IPS-18c (cell line): ENCODE results near the gene PTGDR2.

Source experiments
- H3K4me3 ChIP-seq: 2 replicates; pipeline ENCODE4 v1.7.0; 2013; ENCODE audit warnings: low read depth, mild to moderate bottlenecking, low read length, moderate library complexity; ENCODE audit not compliant: insufficient read depth
- H3K9me3 ChIP-seq: one replicate; pipeline ENCODE4 v1.6.1; 2013; ENCODE audit warnings: mild to moderate bottlenecking, low read length, moderate library complexity; ENCODE audit not compliant: control insufficient read depth, insufficient read depth

The PTGDR2 gene

DNA sequence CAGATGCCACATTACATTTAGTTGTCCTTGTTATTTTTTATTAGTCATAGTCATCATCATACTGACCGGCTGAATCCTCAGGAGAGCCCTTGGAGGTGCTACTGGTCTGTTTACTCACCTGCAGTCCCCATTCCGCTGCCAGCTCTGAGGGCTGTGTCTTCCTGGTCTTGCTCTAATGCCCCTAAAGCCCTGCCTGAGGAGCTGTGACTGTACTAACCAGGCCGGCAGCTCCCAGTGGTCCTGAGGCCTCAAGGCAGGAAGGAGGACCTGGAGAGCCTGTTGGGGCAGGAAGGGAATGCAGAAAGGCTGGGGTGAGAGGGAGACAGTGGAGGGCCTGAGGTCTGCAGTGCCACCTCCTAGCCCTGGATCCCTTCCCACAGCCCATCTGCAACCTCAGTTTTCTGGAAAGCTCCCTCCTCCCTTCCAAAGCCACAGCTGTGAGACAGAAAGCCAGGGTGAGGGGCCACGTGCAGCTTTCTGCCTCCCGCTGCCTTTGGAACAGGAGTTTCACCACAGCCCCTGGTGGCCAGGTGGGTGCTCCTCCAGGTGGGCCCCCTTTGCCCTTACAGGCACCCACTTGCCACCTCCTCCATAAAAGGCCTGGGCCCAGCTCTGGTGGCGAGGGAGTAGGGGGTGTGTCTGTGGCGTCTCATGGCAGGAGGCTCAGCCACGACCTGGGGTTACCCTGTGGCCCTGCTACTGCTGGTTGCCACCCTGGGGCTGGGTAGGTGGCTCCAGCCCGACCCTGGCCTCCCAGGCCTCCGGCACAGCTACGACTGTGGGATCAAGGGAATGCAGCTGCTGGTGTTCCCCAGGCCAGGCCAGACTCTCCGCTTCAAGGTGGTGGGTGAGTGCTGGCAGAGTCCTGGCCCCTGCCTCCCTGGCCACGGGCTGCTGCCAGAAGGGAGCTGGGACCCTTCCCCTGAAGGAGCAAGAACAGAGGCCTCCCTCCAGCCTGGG, 11.4 kb upstream of the PTGDR2 start, which contains the start of gene ZP1:
ZP1 (plus strand) TSS at position 632 of the 960 bp plus-strand sequence; CDS start at position 652, 20 bp downstream.
- H3K9me3 ChIP-seq: no peaks in the 10 kb centered on the region

GRCh38 chr11:60864856-60865513, 9.2 kb upstream of the PTGDR2 start:
- no peak overlapping the region for H3K4me3 ChIP-seq
- no peaks in the 10 kb centered on the region for H3K9me3 ChIP-seq

More for the DNA sequence above, 11.4 kb upstream of the PTGDR2 start, which contains the start of gene ZP1:
- H3K4me3 ChIP-seq: no peak within 1 kb of the TSS

DNA sequence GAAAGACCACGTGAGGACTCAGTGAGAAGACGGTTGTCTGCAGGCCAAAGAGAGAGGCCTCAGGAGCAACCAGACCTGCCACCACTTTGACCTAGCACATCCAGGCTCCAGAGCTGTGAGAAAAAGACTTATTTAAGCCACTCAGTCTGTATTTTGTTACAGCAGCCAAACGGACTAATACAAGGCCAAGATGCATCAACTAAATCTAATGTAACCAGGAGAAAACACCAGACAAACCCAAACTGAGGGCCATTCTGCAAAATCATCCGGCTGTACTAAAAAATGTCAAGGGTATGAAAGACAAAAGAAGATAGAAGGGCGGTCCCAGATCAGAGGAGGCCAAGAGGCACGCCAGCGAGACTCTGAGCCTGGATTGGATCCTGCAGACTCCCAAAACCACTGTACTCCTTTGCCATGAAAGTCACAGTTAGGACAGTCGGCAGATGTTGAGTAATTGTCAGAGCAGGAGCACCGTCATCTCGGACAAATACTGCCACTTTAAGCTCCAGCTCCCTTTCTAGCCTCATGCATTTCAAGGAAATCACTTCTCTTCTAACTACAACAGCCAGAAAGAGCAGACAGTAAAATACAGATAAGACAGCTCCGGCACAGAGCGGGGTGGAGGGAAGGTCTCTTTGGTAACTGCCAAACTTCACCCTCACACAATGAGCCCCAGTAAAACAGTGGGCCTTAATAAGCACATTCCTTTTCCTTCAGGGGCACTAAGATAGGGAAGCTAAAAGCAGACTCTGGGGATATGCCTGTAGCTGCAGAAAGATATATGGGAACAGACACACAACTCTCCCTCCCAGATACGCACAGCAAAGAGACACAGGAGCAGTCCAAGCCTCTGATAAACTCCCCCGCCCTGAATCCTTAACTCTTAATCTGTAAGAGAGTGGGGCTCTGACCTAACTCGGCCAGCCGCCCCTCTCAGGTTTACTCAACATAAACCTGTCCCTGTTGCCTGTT, 8.1 kb upstream of the PTGDR2 start:
- H3K4me3 ChIP-seq: no peak overlapping the region
- no peaks in the 10 kb centered on the region for H3K9me3 ChIP-seq

GRCh38 chr11:60862171-60862570, 6.4 kb upstream of the PTGDR2 start:
- H3K4me3 ChIP-seq: no peak overlapping the region
- no peaks in the 10 kb centered on the region for H3K9me3 ChIP-seq

DNA sequence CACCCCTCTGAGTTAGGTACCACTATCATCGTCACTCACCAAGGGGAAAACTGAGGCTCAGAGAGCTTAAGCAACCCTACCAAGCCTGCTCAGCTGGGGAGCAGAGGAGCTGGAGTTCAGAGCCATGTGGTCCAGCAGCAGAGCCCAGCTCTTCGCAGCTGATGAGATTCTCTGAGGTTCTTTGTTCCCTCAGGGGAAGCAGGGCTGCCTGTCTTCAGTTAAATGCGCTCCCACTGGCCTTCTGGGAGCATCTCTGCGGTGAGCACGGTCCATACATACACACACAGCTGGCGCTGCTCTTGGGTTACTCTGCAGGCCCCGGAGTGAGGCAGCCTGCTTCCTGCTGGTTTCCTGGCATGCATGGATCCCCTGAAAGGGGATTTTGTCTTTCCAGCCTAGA, 5.2 kb upstream of the PTGDR2 start:
- H3K9me3 ChIP-seq: no peaks in the 10 kb centered on the region
- no peak overlapping the region for H3K4me3 ChIP-seq

GRCh38 chr11:60859616-60860250, 4.0 kb upstream of the PTGDR2 start:
- Histone ChIP-seq H3K9me3 (no peaks in the 10 kb centered on the region), H3K4me3 (no peak overlapping the region)

GRCh38 chr11:60858731-60859464, 3.1 kb upstream of the PTGDR2 start:
- Histone ChIP-seq H3K4me3 (no peak overlapping the region), H3K9me3 (no peaks in the 10 kb centered on the region)

DNA sequence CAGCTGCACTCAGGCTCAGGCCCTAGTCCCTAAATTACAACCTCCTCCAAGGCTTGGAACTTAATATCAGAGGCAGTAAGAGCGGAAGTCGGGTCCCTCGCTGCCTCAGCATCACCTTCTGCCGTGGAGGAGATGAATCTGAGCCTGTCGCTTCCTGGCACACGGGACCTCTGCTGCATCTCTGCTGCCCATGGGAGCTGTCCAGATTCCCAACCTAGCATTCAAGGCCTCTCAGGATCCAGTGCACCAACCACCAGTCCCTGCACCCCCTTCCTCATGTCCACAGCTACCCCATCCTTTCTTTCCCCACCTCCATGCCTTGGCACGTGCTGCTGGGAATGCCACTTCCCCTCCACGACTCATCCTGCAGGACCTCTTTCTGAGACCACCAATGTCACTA, 2.5 kb upstream of the PTGDR2 start:
- Histone ChIP-seq H3K9me3 (no peaks in the 10 kb centered on the region), H3K4me3 (no peak overlapping the region)

GRCh38 chr11:60857378-60858232, 1.9 kb upstream of the PTGDR2 start:
- Histone ChIP-seq H3K4me3 (no peak overlapping the region), H3K9me3 (peaks cover 1% of the 10 kb centered on the region)

DNA sequence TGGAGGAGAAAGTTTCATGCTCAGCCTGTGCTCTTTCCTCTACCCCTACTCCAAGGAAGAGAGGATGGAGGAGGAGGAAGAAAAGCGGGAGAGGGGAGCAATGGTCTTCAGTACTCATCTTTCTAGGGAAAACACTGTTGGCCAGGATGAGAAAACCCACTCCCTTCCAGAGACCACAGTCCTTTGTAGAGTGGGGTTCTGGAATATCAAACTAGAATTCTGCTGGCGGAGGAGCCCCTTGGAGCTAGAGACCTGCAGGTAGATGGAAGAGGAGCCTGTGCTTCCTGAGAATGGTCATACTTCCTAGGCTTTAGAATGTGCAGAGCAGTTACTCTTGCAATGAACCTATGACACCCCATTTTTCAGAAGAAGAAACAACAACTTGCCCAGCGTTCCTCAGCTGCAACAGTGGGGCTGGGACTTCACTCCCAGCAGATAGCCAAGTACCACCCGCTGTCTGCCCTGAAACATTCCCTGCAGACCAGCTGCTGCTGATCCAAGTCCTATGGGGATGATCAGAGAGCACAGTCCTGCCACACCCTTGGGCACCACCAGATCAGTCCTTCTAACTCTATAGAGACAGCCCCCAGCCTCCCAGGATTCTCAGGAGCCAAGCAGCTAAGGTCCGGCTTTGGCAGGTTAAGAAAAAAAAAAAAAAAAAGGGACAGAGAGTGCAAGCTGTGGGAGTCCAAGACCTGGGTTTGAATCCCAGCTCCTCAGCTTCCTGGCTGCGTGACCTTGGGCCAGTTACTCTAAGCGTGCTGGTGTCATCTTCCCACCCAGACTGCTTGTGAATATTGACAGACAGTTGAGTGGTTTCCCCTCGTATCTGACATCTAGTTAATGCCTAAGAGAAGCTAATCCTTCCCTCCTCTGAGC, 664 bp downstream of the PTGDR2 start:
- Histone ChIP-seq H3K4me3 (no peak overlapping the region), H3K9me3 (peaks cover 3% of the 10 kb centered on the region)

- no peak overlapping the region for H3K4me3 ChIP-seq
These were observed 1.5 kb downstream of the PTGDR2 start for GRCh38 chr11:60854140-60854846.

DNA sequence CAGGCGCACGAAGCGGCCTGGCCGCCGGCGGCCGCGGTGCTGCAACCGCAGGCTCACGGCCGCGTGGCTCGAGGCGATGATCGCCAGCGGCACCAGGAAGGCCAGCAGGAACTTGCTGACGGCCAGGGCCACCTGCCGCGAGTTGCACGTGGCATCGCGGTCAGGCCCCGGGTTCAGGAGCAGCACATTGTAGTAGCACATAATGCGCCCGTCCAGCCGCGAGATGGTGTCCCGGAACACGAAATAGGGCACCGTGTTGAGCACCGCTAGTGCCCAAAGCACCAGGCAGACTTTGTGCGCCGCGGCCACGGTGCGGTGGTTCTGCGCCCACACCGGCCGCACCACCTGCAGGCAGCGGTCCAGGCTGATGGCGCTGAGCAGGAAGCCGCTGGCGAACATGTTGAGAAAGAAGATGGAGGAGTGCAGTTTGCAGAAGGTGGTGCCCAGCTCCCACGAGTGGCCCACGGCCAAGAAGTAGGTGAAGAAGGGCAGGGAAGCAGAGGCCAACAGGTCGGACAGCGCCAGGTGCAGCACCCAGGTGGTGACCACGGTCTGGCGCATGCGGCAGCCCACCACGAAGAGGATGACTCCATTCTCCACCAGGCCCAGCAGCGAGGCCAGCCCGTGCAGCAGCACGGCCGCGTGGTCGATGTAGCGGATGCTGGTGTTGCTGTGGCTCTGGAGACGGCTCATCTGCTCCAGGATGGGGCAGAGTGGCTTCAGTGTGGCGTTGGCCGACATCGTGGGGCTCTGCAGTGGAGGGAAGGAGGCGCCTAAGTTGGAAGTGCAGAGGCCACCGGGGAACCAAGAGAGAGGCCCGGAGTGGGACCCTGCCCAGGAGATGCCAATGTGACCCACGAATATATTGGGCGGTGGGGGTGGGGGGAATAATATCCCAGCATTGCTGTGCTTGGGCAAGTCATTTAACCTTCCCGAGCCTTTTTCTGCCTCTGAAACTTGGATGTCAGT, 2.5 kb downstream of the PTGDR2 start:
- Histone ChIP-seq H3K4me3 (no peak overlapping the region), H3K9me3 (peaks cover 3% of the 10 kb centered on the region)

More at GRCh38 chr11:60854140-60854846, 1.5 kb downstream of the PTGDR2 start:
- H3K9me3 ChIP-seq: peaks cover 3% of the 10 kb centered on the region
